ENCODE measurements around the gene FBL. TPM values are rescaled to one million over a fixed set of nuclear protein-coding genes. Genes with fewer than 3 reads are reported as not detected.

FBL gene
- total RNA-seq, 4 donors from 2014 or later = 184 to 226 (median 193) TPM

DNA sequence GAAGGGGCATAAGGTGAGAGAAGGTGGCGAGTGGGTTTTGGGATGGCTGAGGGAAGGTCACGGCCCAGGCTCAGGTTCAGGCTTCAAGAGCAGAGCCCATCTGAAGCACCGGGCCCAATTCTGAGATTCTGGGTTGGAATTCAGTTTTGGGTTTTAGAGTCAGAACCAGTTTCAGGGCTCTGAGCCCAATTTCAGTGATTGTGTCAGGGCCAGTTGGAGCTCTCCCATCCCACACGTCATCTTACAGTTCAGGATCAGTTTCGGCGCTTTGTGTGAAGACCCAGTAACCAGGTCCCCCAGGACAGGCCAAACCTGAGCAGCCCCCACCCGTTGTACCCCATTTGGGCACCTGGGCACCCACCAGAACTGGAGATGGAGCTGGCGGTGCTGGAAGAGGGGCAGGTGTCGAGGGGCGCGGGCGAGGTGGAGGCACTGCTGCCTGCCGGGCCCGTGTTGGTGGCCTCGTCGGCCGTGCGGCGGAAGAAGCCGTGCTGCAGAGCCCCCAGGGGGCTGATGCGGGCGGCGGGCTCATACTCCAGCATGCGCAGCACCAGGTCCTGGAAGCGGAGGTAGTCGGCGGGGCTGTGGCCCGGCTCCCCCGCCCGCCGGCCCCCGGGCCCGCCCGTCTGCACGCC, 19.8 kb downstream of the FBL start:
- 83 to 89% methylated on average over 7 to 13 of the region's 35 CpGs for WGBS, 2 donors
- Histone ChIP-seq H3K27ac (no peak overlapping the region), H3K4me3 (no peak overlapping the region), H3K36me3 (peaks cover 22 to 70% (median 44%) of the 10 kb centered on the region in 3 donors), H3K9me3 (no peaks in the 10 kb centered on the region), H3K27me3 (no peaks in the 10 kb centered on the region), H3K4me1 (peaks cover 6 to 41% (median 12%) of the 10 kb centered on the region in 3 donors)
- DNase-seq = no peak
- TF ChIP-seq CTCF (IDR thresholded peaks at IDR 0.05) (no peak), POLR2A (IDR thresholded peaks at IDR 0.05) (no peak)
- intact Hi-C loops (cut with DNase I) = no loop called here

GRCh38 chr19:39825531-39826076, 20.6 kb downstream of the FBL start:
- no peak for TF ChIP-seq CTCF (IDR thresholded peaks at IDR 0.05)
- no peak for TF ChIP-seq POLR2A (IDR thresholded peaks at IDR 0.05)
- 92% methylated on average over 9 of the region's 17 CpGs; no CpG with 5 or more reads in 1 of the 2 donors for WGBS, 2 donors
- Histone ChIP-seq H3K4me1 (peaks cover 6 to 36% (median 12%) of the 10 kb centered on the region in 3 donors), H3K36me3 (peaks cover 20 to 62% (median 41%) of the 10 kb centered on the region in 3 donors), H3K4me3 (no peak overlapping the region), H3K27ac (peak overlapping the region in 1 of 4 donors; percentile 85), H3K9me3 (no peaks in the 10 kb centered on the region), H3K27me3 (no peaks in the 10 kb centered on the region)
- intact Hi-C loops (cut with DNase I) = no loop called here
- DNase-seq = no peak

- Histone ChIP-seq H3K4me1 (peaks cover 6 to 36% (median 12%) of the 10 kb centered on the region in 3 donors), H3K27ac (peak overlapping the region in 3 of 4 donors; percentile 80 to 85 (median 85)), H3K4me3 (peak overlapping the region in 2 of 4 donors; percentile 83 to 87), H3K27me3 (no peaks in the 10 kb centered on the region), H3K36me3 (peaks cover 16 to 56% (median 35%) of the 10 kb centered on the region in 3 donors), H3K9me3 (no peaks in the 10 kb centered on the region)
- TF ChIP-seq POLR2A (IDR thresholded peaks at IDR 0.05) (no peak), CTCF (IDR thresholded peaks at IDR 0.05) (no peak)
- intact Hi-C loops (cut with DNase I) = no loop called here
- no peak for DNase-seq
- WGBS, 2 donors = 80% methylated on average over 9 of the region's 11 CpGs; no CpG with 5 or more reads in 1 of the 2 donors
These were observed 21.1 kb downstream of the FBL start for GRCh38 chr19:39825093-39825463.

- 24 to 38% methylated on average over 18 to 32 of the region's 47 CpGs for WGBS, 2 donors
- Histone ChIP-seq H3K4me3 (peak overlapping the region; percentile 34 to 87 (median 78)), H3K4me1 (peaks cover 6 to 38% (median 12%) of the 10 kb centered on the region in 3 donors), H3K27ac (peak overlapping the region; percentile 68 to 90 (median 85)), H3K27me3 (no peaks in the 10 kb centered on the region), H3K9me3 (no peaks in the 10 kb centered on the region), H3K36me3 (peaks cover 16 to 50% (median 29%) of the 10 kb centered on the region in 3 donors)
- intact Hi-C loops (cut with DNase I) = no loop called here
- peak in 1 of 6 experiments; percentile 23 for TF ChIP-seq CTCF (IDR thresholded peaks at IDR 0.05)
- peak in 3 of 4 donors; percentile 3 to 41 (median 30) for TF ChIP-seq POLR2A (IDR thresholded peaks at IDR 0.05)
- peak; percentile 71 for DNase-seq
These were observed 21.8 kb downstream of the FBL start for GRCh38 chr19:39824143-39825092.

Measured in esophagus squamous epithelium (tissue), 5 donors.